Endodermal cell (in vitro differentiated cells): Measurements from ENCODE around the gene ZC3H12A. TPM values are rescaled to one million over a fixed set of nuclear protein-coding genes. Genes with fewer than 3 reads are reported as not detected.

ENCODE experiments used
- DNase-seq: peaks from one replicate; pipeline ENCODE4 v3.0.0-alpha.2; 2017
- H3K27ac ChIP-seq: 2 replicates; pipeline ENCODE4 v1.5.1; 2013; ENCODE audit warnings: mild to moderate bottlenecking, low read depth, low read length, moderate library complexity
- H3K27me3 ChIP-seq: 2 replicates; pipeline ENCODE4 v1.6.1; 2013; ENCODE audit warnings: mild to moderate bottlenecking, low read length, moderate library complexity; ENCODE audit not compliant: insufficient read depth, control insufficient read depth, poor library complexity, severe bottlenecking
- H3K36me3 ChIP-seq: 2 replicates; pipeline ENCODE4 v1.7.0; 2013; ENCODE audit warnings: mild to moderate bottlenecking, low read length, moderate library complexity; ENCODE audit not compliant: control insufficient read depth, insufficient read depth
- H3K4me1 ChIP-seq: one replicate; pipeline ENCODE4 v1.7.0; 2013; ENCODE audit warnings: low read length; ENCODE audit not compliant: control insufficient read depth, insufficient read depth
- H3K4me3 ChIP-seq: 2 replicates; pipeline ENCODE4 v1.5.1; 2013; ENCODE audit warnings: mild to moderate bottlenecking, low read length, moderate library complexity
- H3K9ac ChIP-seq: 2 replicates; pipeline ENCODE4 v1.6.1; 2013; ENCODE audit warnings: mild to moderate bottlenecking, low read length, moderate library complexity; ENCODE audit not compliant: poor library complexity, severe bottlenecking; ENCODE audit errors: extremely low read depth
- H3K9me3 ChIP-seq: 2 replicates; pipeline ENCODE4 v1.6.1; 2013; ENCODE audit warnings: mild to moderate bottlenecking, low read length, moderate library complexity; ENCODE audit not compliant: control insufficient read depth
- H3K27ac Mint-ChIP-seq: 2 replicates; pipeline ENCODE4 v1.8.0; 2020; ENCODE audit warnings: mixed read lengths
- H3K27me3 Mint-ChIP-seq: 2 replicates; pipeline ENCODE4 v1.8.0; 2021; ENCODE audit warnings: mild to moderate bottlenecking, mixed read lengths; ENCODE audit not compliant: insufficient read depth
- H3K36me3 Mint-ChIP-seq: 2 replicates; pipeline ENCODE4 v1.8.0; 2020; ENCODE audit warnings: low read depth, mixed read lengths
- H3K4me1 Mint-ChIP-seq: 2 replicates; pipeline ENCODE4 v1.8.0; 2020; ENCODE audit warnings: mixed read lengths
- H3K4me3 Mint-ChIP-seq: 2 replicates; pipeline ENCODE4 v1.8.0; 2020; ENCODE audit warnings: mild to moderate bottlenecking, moderate library complexity, mixed read lengths
- H3K9me3 Mint-ChIP-seq: 2 replicates; pipeline ENCODE4 v1.8.0; 2020; ENCODE audit warnings: mild to moderate bottlenecking, mixed read lengths
- CTCF ChIP-seq: fragments of 200-600 bp; sonication (generic); conservative IDR thresholded peaks from 2 replicates; pipeline ENCODE4 v1.5.0; 2021; ENCODE audit warnings: antibody characterized with exemption, mild to moderate bottlenecking
- WGBS, 2 experiments: methylation state at CpG; one replicate each; pipeline versions ENCODE4 v1.1.5 to v1.1.7; 2013; ENCODE audit warnings: missing lambda C conversion rate in 2 of 2, mixed read lengths in 1 of 2; ENCODE audit not compliant: insufficient coverage in 1 of 2, insufficient read length in 1 of 2; 5-methylcytosine and 5-hydroxymethylcytosine counted together
- total RNA-seq, 2 donors: library from RNA; stranded (reverse); fragmentation: NEBNext Ultra II Directional in 1 of 2; extraction: Animal tissue kit (Norgen Biotek cat#: 25700) in 1 of 2; gene quantifications; 2 replicates in 1 of 2; 3 replicates in 1 of 2; pipeline ENCODE4 v1.2.1, GENCODE V29; 2021

The ZC3H12A gene
- total RNA-seq, 2 donors from 2014 or later: 5.5 to 5.8 TPM

- Mint-ChIP-seq H3K9me3 (no peaks in the 10 kb centered on the region), H3K27ac (no peak overlapping the region), H3K4me3 (no peak overlapping the region), H3K27me3 (no peaks in the 10 kb centered on the region), H3K4me1 (no peaks in the 10 kb centered on the region), H3K36me3 (peaks cover 33% of the 10 kb centered on the region)
- H3K9me3 ChIP-seq: no peaks in the 10 kb centered on the region
- no peak overlapping the region for H3K9ac ChIP-seq
- H3K4me3 ChIP-seq: no peak overlapping the region
- no peak overlapping the region for H3K27ac ChIP-seq
- no peak for TF ChIP-seq CTCF
- H3K4me1 ChIP-seq: no peaks in the 10 kb centered on the region
- 90 to 98% methylated on average over 2 of the region's 2 CpGs for WGBS, 2 experiments
- no peak for DNase-seq
- peaks cover 57% of the 10 kb centered on the region for H3K36me3 ChIP-seq
- no peaks in the 10 kb centered on the region for H3K27me3 ChIP-seq
These were observed 19.1 kb downstream of the ZC3H12A start for GRCh38 chr1:37493336-37494098.

GRCh38 chr1:37495875-37496274 is 21.5 kb downstream of the ZC3H12A start:
- H3K36me3 Mint-ChIP-seq: peaks cover 33% of the 10 kb centered on the region
- Histone ChIP-seq H3K4me3 (no peak overlapping the region), H3K9ac (no peak overlapping the region), H3K9me3 (no peaks in the 10 kb centered on the region), H3K4me1 (no peaks in the 10 kb centered on the region), H3K36me3 (peaks cover 65% of the 10 kb centered on the region), H3K27ac (no peak overlapping the region), H3K27me3 (no peaks in the 10 kb centered on the region)
- no peak overlapping the region for H3K27ac Mint-ChIP-seq
- DNase-seq: no peak
- H3K4me3 Mint-ChIP-seq: no peak overlapping the region
- TF ChIP-seq CTCF: no peak
- no peaks in the 10 kb centered on the region for H3K9me3 Mint-ChIP-seq
- 80 to 89% methylated on average over 1 of the region's 1 CpG for WGBS, 2 experiments
- no peaks in the 10 kb centered on the region for H3K4me1 Mint-ChIP-seq
- no peaks in the 10 kb centered on the region for H3K27me3 Mint-ChIP-seq

- Histone ChIP-seq H3K27ac (no peak overlapping the region), H3K9ac (no peak overlapping the region), H3K9me3 (no peaks in the 10 kb centered on the region), H3K27me3 (no peaks in the 10 kb centered on the region), H3K36me3 (peaks cover 68% of the 10 kb centered on the region), H3K4me1 (no peaks in the 10 kb centered on the region), H3K4me3 (no peak overlapping the region)
- Mint-ChIP-seq H3K4me1 (no peaks in the 10 kb centered on the region), H3K36me3 (peaks cover 38% of the 10 kb centered on the region), H3K9me3 (no peaks in the 10 kb centered on the region), H3K27ac (no peak overlapping the region), H3K4me3 (no peak overlapping the region), H3K27me3 (no peaks in the 10 kb centered on the region)
- WGBS, 2 experiments: 95 to 100% methylated on average over 2 of the region's 2 CpGs
- DNase-seq: no peak
- TF ChIP-seq CTCF: no peak
These were observed 23.5 kb downstream of the ZC3H12A start for GRCh38 chr1:37497832-37498231.
